GM23338 (cell line): ENCODE measurements around the gene MLLT10. TPM values are rescaled to one million over a fixed set of nuclear protein-coding genes. Genes with fewer than 3 reads are reported as not detected.

Experiments used
- ATAC-seq: fragments of 200-7000 bp; cut with Tn5 transposase; 3 replicates; pipeline ENCODE4 v1.9.1; 2020
- DNase-seq: peaks from one replicate; pipeline ENCODE4 v3.0.0-alpha.2; 2015; ENCODE audit warnings: low spot score
- H2AFZ ChIP-seq: fragments of 200-600 bp; sonication (generic); 2 replicates; pipeline ENCODE4 v1.8.0; 2016; ENCODE audit warnings: antibody characterized with exemption, mild to moderate bottlenecking, moderate library complexity
- H3F3A ChIP-seq: fragments of 200-600 bp; sonication (generic); replicated peaks from 2 replicates; pipeline ENCODE4 v1.8.0; 2017; ENCODE audit warnings: antibody characterized with exemption, mixed run types, low read depth
- H3K27ac ChIP-seq: fragments of 200-600 bp; sonication (generic); 2 replicates; pipeline ENCODE4 v1.6.1; 2016; ENCODE audit warnings: low read depth
- H3K27me3 ChIP-seq: fragments of 200-600 bp; sonication (generic); 2 replicates; pipeline ENCODE4 v1.8.0; 2016; ENCODE audit warnings: mild to moderate bottlenecking, mixed run types, moderate library complexity; ENCODE audit not compliant: insufficient read depth
- H3K36me3 ChIP-seq: fragments of 200-600 bp; sonication (generic); 2 replicates; pipeline ENCODE4 v1.8.0; 2016; ENCODE audit warnings: mild to moderate bottlenecking; ENCODE audit not compliant: insufficient read depth
- H3K4me1 ChIP-seq: fragments of 200-600 bp; sonication (generic); 2 replicates; pipeline ENCODE4 v1.8.0; 2016; ENCODE audit warnings: mild to moderate bottlenecking, moderate library complexity; ENCODE audit not compliant: insufficient read depth
- H3K4me2 ChIP-seq: fragments of 200-600 bp; sonication (generic); 2 replicates; pipeline ENCODE4 v1.7.1; 2017; ENCODE audit warnings: mixed run types
- H3K4me3 ChIP-seq: fragments of 200-600 bp; sonication (generic); 2 replicates; pipeline ENCODE4 v1.6.1; 2016; ENCODE audit warnings: mixed run types
- H3K79me2 ChIP-seq: fragments of 200-600 bp; sonication (generic); replicated peaks from 2 replicates; pipeline ENCODE4 v1.8.0; 2017; ENCODE audit warnings: mild to moderate bottlenecking; ENCODE audit not compliant: insufficient read depth
- H3K9me2 ChIP-seq: fragments of 200-600 bp; sonication (generic); 2 replicates; pipeline ENCODE4 v1.8.0; 2017; ENCODE audit not compliant: insufficient read depth
- H4K20me1 ChIP-seq: fragments of 200-600 bp; sonication (generic); replicated peaks from 2 replicates; pipeline ENCODE4 v1.8.0; 2017; ENCODE audit warnings: mild to moderate bottlenecking; ENCODE audit not compliant: insufficient read depth
- H3K27ac Mint-ChIP-seq: 2 replicates; pipeline ENCODE4 v1.8.0; 2020; ENCODE audit warnings: inconsistent platforms, mild to moderate bottlenecking, moderate library complexity, mixed read lengths
- H3K27me3 Mint-ChIP-seq: 3 replicates; pipeline ENCODE4 v1.8.0; 2022; ENCODE audit warnings: low read depth, mild to moderate bottlenecking, moderate library complexity, mixed read lengths, inconsistent platforms; ENCODE audit not compliant: insufficient read depth, poor library complexity
- H3K36me3 Mint-ChIP-seq: 3 replicates; pipeline ENCODE4 v1.8.0; 2021; ENCODE audit warnings: low read depth, mild to moderate bottlenecking, inconsistent platforms, moderate library complexity, mixed read lengths
- H3K4me1 Mint-ChIP-seq: 3 replicates; pipeline ENCODE4 v1.8.0; 2020; ENCODE audit warnings: mild to moderate bottlenecking, inconsistent platforms, mixed read lengths
- H3K4me3 Mint-ChIP-seq: 3 replicates; pipeline ENCODE4 v1.8.0; 2021; ENCODE audit warnings: moderate library complexity, mild to moderate bottlenecking, inconsistent platforms, mixed read lengths
- H3K9me3 Mint-ChIP-seq: 3 replicates; pipeline ENCODE4 v1.8.0; 2020; ENCODE audit warnings: moderate library complexity, mild to moderate bottlenecking, inconsistent platforms, mixed read lengths
- CREB1 ChIP-seq: fragments of 250-450 bp; sonication (Bioruptor Pico); IDR thresholded peaks from 2 replicates; pipeline ENCODE4 v1.5.0; 2020; ENCODE audit warnings: low read depth, mild to moderate bottlenecking, moderate library complexity
- CTCF ChIP-seq, 2 experiments: fragments of 200-600 bp in 1 of 2; sonication (generic) in 1 of 2; conservative IDR thresholded peaks; 2 replicates each; pipeline versions ENCODE4 v1.5.1 to v1.6.1; 2016 to 2017; ENCODE audit warnings: antibody characterized with exemption in 2 of 2, low read depth in 2 of 2, mild to moderate bottlenecking in 2 of 2, moderate library complexity in 1 of 2
- EZH2 ChIP-seq: fragments of 200-600 bp; sonication (generic); IDR thresholded peaks from one replicate; pipeline ENCODE4 v1.8.0; 2017; ENCODE audit warnings: antibody characterized with exemption, mild to moderate bottlenecking, low read depth; ENCODE audit not compliant: unreplicated experiment
- EZH2phosphoT487 ChIP-seq: fragments of 200-600 bp; sonication (generic); IDR thresholded peaks from one replicate; pipeline ENCODE4 v1.8.1; 2018; ENCODE audit warnings: antibody characterized with exemption; ENCODE audit not compliant: unreplicated experiment
- JUNB ChIP-seq: IDR thresholded peaks from one replicate; pipeline ENCODE4 v1.6.1; 2016; ENCODE audit warnings: antibody characterized with exemption; ENCODE audit not compliant: unreplicated experiment
- NANOG ChIP-seq: IDR thresholded peaks from 2 replicates; pipeline ENCODE4 v1.6.1; 2016; ENCODE audit warnings: antibody characterized with exemption, borderline replicate concordance
- POLR2AphosphoS5 ChIP-seq: IDR thresholded peaks from 2 replicates; pipeline ENCODE4 v1.6.1; 2016; ENCODE audit warnings: antibody characterized with exemption, low read depth
- REST ChIP-seq: IDR thresholded peaks from one replicate; pipeline ENCODE4 v1.6.1; 2018; ENCODE audit warnings: antibody characterized with exemption; ENCODE audit not compliant: unreplicated experiment
- STAT1 ChIP-seq: IDR thresholded peaks from one replicate; pipeline ENCODE4 v1.6.1; 2016; ENCODE audit warnings: antibody characterized with exemption; ENCODE audit not compliant: unreplicated experiment
- ZNF114 ChIP-seq: fragments of 250-450 bp; sonication (Bioruptor Pico); IDR thresholded peaks from 2 replicates; pipeline ENCODE4 v1.5.0; 2020; ENCODE audit warnings: mild to moderate bottlenecking, moderate library complexity
- ZNF331 ChIP-seq: fragments of 250-450 bp; sonication (Bioruptor Pico); IDR thresholded peaks from 2 replicates; pipeline ENCODE4 v1.5.0; 2020; ENCODE audit warnings: low read depth, mild to moderate bottlenecking, moderate library complexity
- polyA plus RNA-seq: library from polyadenylated mRNA; unstranded; fragments of >200 nt; fragmentation: Nextera tagmentation; extraction: Ambion mirVana; gene quantifications from 2 replicates; pipeline ENCODE4 v1.2.1, GENCODE V29; 2016
- total RNA-seq: library from RNA; depleted of rRNA; stranded (reverse); fragments of >200 nt; shearing (Covaris generic); gene quantifications from 2 replicates; pipeline ENCODE4 v1.2.3, GENCODE V29; 2014
- TF ChIP-seq, protein P1 (sequence below): fragments of 250-450 bp; sonication (Bioruptor Pico); IDR thresholded peaks from 2 replicates; pipeline ENCODE4 v1.5.0; 2020; ENCODE audit warnings: mild to moderate bottlenecking, moderate library complexity
- TF ChIP-seq, protein P2 (sequence below): IDR thresholded peaks from 2 replicates; pipeline ENCODE4 v1.6.1; 2016; ENCODE audit warnings: antibody characterized with exemption

Gene MLLT10
- total and polyA plus RNA-seq, 2 experiments from 2014 or later, result 28.8 to 55.4 TPM

DNA sequence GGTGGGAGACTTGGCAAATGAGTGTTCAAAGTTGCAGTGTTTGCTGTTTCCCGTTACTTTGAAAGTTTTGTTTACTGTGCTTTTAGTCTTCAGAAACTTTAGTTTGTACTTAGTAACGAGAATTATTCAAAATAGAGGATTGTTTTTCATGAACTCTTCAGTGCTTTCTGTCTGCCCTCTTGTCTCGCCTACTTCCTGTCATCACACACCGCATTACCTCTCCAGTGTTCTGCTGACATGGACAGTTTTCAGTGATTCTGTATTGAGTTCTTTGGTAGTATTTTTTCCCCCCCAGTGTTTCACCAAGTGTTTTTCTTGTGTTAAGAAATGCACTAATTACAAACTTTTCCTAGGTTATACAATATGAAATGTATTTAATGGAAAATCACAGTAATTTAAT, 207.0 kb downstream of the MLLT10 start:
- H3K79me2 ChIP-seq, result peaks cover 4% of the 10 kb centered on the region; the same call in 1 of the 2 replicates
- Mint-ChIP-seq H3K4me3 (no peak overlapping the region), H3K9me3 (no peaks in the 10 kb centered on the region), H3K36me3 (peaks cover 74% of the 10 kb centered on the region), H3K27me3 (peaks cover 20% of the 10 kb centered on the region), H3K27ac (no peak overlapping the region), H3K4me1 (peaks cover 34% of the 10 kb centered on the region)
- no peak for TF ChIP-seq EZH2
- no peak for TF ChIP-seq NANOG
- TF ChIP-seq POLR2AphosphoS5, result no peak
- TF ChIP-seq, protein P1, sequence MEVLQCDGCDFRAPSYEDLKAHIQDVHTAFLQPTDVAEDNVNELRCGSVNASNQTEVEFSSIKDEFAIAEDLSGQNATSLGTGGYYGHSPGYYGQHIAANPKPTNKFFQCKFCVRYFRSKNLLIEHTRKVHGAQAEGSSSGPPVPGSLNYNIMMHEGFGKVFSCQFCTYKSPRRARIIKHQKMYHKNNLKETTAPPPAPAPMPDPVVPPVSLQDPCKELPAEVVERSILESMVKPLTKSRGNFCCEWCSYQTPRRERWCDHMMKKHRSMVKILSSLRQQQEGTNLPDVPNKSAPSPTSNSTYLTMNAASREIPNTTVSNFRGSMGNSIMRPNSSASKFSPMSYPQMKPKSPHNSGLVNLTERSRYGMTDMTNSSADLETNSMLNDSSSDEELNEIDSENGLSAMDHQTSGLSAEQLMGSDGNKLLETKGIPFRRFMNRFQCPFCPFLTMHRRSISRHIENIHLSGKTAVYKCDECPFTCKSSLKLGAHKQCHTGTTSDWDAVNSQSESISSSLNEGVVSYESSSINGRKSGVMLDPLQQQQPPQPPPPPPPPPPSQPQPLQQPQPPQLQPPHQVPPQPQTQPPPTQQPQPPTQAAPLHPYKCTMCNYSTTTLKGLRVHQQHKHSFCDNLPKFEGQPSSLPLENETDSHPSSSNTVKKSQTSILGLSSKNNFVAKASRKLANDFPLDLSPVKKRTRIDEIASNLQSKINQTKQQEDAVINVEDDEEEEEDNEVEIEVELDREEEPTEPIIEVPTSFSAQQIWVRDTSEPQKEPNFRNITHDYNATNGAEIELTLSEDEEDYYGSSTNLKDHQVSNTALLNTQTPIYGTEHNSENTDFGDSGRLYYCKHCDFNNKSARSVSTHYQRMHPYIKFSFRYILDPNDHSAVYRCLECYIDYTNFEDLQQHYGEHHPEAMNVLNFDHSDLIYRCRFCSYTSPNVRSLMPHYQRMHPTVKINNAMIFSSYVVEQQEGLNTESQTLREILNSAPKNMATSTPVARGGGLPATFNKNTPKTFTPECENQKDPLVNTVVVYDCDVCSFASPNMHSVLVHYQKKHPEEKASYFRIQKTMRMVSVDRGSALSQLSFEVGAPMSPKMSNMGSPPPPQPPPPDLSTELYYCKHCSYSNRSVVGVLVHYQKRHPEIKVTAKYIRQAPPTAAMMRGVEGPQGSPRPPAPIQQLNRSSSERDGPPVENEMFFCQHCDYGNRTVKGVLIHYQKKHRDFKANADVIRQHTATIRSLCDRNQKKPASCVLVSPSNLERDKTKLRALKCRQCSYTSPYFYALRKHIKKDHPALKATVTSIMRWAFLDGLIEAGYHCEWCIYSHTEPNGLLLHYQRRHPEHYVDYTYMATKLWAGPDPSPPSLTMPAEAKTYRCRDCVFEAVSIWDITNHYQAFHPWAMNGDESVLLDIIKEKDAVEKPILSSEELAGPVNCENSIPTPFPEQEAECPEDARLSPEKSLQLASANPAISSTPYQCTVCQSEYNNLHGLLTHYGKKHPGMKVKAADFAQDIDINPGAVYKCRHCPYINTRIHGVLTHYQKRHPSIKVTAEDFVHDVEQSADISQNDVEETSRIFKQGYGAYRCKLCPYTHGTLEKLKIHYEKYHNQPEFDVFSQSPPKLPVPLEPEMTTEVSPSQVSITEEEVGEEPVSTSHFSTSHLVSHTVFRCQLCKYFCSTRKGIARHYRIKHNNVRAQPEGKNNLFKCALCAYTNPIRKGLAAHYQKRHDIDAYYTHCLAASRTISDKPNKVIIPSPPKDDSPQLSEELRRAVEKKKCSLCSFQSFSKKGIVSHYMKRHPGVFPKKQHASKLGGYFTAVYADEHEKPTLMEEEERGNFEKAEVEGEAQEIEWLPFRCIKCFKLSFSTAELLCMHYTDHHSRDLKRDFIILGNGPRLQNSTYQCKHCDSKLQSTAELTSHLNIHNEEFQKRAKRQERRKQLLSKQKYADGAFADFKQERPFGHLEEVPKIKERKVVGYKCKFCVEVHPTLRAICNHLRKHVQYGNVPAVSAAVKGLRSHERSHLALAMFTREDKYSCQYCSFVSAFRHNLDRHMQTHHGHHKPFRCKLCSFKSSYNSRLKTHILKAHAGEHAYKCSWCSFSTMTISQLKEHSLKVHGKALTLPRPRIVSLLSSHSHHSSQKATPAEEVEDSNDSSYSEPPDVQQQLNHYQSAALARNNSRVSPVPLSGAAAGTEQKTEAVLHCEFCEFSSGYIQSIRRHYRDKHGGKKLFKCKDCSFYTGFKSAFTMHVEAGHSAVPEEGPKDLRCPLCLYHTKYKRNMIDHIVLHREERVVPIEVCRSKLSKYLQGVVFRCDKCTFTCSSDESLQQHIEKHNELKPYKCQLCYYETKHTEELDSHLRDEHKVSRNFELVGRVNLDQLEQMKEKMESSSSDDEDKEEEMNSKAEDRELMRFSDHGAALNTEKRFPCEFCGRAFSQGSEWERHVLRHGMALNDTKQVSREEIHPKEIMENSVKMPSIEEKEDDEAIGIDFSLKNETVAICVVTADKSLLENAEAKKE (CRISPR knock-in tag), result no peak
- TF ChIP-seq ZNF331 (CRISPR knock-in tag), result no peak
- TF ChIP-seq, protein P2, sequence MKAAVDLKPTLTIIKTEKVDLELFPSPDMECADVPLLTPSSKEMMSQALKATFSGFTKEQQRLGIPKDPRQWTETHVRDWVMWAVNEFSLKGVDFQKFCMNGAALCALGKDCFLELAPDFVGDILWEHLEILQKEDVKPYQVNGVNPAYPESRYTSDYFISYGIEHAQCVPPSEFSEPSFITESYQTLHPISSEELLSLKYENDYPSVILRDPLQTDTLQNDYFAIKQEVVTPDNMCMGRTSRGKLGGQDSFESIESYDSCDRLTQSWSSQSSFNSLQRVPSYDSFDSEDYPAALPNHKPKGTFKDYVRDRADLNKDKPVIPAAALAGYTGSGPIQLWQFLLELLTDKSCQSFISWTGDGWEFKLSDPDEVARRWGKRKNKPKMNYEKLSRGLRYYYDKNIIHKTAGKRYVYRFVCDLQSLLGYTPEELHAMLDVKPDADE, result no peak
- no peak for TF ChIP-seq JUNB
- TF ChIP-seq CTCF (conservative IDR thresholded peaks at IDR 0.05; ENCODE audit: low read depth in 2 of 2), result no peak
- TF ChIP-seq CREB1 (CRISPR knock-in tag), result no peak
- no peak for TF ChIP-seq STAT1
- TF ChIP-seq EZH2phosphoT487, result no peak
- no peak for TF ChIP-seq ZNF114
- TF ChIP-seq REST, result no peak
- H2AFZ ChIP-seq, result no peak overlapping the region
- no peaks in the 10 kb centered on the region for H3K9me2 ChIP-seq
- no peaks in the 10 kb centered on the region for H4K20me1 ChIP-seq
- DNase-seq (no peak), ATAC-seq (no peak)
- H3K27me3 ChIP-seq, result no peaks in the 10 kb centered on the region
- no peak overlapping the region for H3K4me3 ChIP-seq
- peaks cover 3% of the 10 kb centered on the region; the same call in 1 of the 2 replicates for H3F3A ChIP-seq
- H3K27ac ChIP-seq, result no peak overlapping the region; the same call in 1 of the 2 replicates
- peaks cover 22% of the 10 kb centered on the region for H3K36me3 ChIP-seq
- H3K4me2 ChIP-seq, result no peak overlapping the region
- peaks cover 8% of the 10 kb centered on the region for H3K4me1 ChIP-seq
